ENCODE measurements around the gene FABP1. TPM values are rescaled to one million over a fixed set of nuclear protein-coding genes. Genes with fewer than 3 reads are reported as not detected.

The FABP1 gene
- polyA plus RNA-seq, 1 of the 3 experiments (the other 2 are of a cell fraction) = not detected

GRCh38 chr2:88127638-88127887, 299 bp downstream of the FABP1 start (continued):
- TF ChIP-seq, protein P1, sequence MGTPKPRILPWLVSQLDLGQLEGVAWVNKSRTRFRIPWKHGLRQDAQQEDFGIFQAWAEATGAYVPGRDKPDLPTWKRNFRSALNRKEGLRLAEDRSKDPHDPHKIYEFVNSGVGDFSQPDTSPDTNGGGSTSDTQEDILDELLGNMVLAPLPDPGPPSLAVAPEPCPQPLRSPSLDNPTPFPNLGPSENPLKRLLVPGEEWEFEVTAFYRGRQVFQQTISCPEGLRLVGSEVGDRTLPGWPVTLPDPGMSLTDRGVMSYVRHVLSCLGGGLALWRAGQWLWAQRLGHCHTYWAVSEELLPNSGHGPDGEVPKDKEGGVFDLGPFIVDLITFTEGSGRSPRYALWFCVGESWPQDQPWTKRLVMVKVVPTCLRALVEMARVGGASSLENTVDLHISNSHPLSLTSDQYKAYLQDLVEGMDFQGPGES (IDR thresholded peaks at IDR 0.05; ENCODE audit: low read depth, low read length) = no peak

DNA sequence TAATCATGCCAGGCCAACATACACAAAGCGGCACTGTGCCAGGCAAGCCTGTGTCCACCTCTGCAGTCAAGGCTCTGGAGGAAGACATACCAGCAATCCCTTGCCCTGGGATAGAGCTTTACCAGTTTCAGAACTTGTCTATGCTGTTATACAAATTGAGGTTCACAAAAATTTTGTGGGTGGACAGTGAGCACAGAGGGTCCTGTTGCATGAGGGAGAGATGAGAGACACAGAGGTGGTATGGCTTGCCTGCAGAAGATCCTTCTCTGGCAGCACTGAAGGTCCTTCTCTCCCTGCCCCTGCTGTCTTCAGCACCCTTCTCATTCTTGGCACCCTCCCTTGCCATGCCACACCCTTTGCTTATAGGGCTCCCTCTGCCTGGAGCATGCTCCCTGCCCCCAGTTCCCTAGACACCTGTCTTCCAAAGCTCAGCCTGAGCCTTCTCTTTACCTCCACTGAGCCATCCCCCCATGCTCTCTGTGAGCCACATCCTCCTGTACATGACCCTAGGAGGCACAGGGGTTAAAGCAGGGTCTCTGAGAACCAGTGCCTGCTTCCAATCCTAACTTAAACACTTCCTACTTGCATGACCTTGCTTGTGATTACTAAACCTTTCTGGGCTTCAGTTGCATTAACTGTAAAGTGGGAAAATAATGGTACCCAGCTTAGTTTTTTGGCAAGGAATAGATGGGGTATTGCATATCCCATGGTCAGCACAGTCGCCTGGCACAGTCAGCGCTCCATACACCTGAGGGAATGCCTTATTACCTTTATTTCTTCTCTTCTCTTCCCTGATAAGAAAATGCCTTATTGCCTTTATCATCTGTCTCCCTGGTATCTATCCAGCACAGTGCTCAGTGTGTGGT, 857 bp downstream of the FABP1 start:
- 31% methylated on average over 3 of the region's 3 CpGs for WGBS (ENCODE audit: low lambda C conversion rate)
- H3K9ac ChIP-seq = no peak overlapping the region
- no peaks in the 10 kb centered on the region for H4K20me1 ChIP-seq (ENCODE audit: insufficient read depth)
- no peaks in the 10 kb centered on the region for H3K36me3 ChIP-seq (replicated peaks in 1 of 2; ENCODE audit: control insufficient read depth in 1 of 2, insufficient read depth in 2 of 2, low read length in 1 of 2)
- POLR2A ChIA-PET = no interaction called here
- H2AFZ ChIP-seq (ENCODE audit: low read depth) = no peak overlapping the region
- H3K9me3 ChIP-seq = no peaks in the 10 kb centered on the region
- no peaks in the 10 kb centered on the region for H3K4me1 ChIP-seq (ENCODE audit: control insufficient read depth in 1 of 2, insufficient read depth in 2 of 2, low read depth in 1 of 2, low read length in 1 of 2)
- no peaks in the 10 kb centered on the region for H3F3A ChIP-seq (replicated peaks; ENCODE audit: insufficient read depth)
- no peak overlapping the region for H3K27ac ChIP-seq (ENCODE audit: low read depth in 2 of 2, low read length in 1 of 2)
- H3K79me2 ChIP-seq (ENCODE audit: insufficient read depth) = no peaks in the 10 kb centered on the region
- no peaks in the 10 kb centered on the region for H3K27me3 ChIP-seq (ENCODE audit: insufficient read depth)
- DNase-seq = no peak
- CTCF ChIA-PET = interaction anchor here (1.2 kb wide), 1 partner anchor 11 kb away, joined by 3 read pairs; no protein-coding TSS in a partner anchor
- H3K9me2 ChIP-seq = no peaks in the 10 kb centered on the region
- H3K4me3 ChIP-seq (ENCODE audit: low read depth in 2 of 2, low read length in 1 of 2) = no peak overlapping the region
- TF ChIP-seq GATA2 (CRISPR knock-in tag; IDR thresholded peaks at IDR 0.05) (no peak), RCOR1 (IDR thresholded peaks at IDR 0.05; ENCODE audit: low read length) (no peak), FOSL2 (IDR thresholded peaks at IDR 0.05; ENCODE audit: borderline replicate concordance, low read depth) (no peak), MEF2A (IDR thresholded peaks at IDR 0.05; ENCODE audit: borderline replicate concordance, low read depth) (no peak), YY1 (IDR thresholded peaks at IDR 0.05; ENCODE audit: low read depth) (no peak), CHD2 (IDR thresholded peaks at IDR 0.05; ENCODE audit: low read length, partially characterized antibody) (no peak)
- TF ChIP-seq, protein P2, sequence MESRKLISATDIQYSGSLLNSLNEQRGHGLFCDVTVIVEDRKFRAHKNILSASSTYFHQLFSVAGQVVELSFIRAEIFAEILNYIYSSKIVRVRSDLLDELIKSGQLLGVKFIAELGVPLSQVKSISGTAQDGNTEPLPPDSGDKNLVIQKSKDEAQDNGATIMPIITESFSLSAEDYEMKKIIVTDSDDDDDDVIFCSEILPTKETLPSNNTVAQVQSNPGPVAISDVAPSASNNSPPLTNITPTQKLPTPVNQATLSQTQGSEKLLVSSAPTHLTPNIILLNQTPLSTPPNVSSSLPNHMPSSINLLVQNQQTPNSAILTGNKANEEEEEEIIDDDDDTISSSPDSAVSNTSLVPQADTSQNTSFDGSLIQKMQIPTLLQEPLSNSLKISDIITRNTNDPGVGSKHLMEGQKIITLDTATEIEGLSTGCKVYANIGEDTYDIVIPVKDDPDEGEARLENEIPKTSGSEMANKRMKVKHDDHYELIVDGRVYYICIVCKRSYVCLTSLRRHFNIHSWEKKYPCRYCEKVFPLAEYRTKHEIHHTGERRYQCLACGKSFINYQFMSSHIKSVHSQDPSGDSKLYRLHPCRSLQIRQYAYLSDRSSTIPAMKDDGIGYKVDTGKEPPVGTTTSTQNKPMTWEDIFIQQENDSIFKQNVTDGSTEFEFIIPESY (IDR thresholded peaks at IDR 0.05; ENCODE audit: borderline replicate concordance, low read depth) = no peak
- TF ChIP-seq, protein P3, sequence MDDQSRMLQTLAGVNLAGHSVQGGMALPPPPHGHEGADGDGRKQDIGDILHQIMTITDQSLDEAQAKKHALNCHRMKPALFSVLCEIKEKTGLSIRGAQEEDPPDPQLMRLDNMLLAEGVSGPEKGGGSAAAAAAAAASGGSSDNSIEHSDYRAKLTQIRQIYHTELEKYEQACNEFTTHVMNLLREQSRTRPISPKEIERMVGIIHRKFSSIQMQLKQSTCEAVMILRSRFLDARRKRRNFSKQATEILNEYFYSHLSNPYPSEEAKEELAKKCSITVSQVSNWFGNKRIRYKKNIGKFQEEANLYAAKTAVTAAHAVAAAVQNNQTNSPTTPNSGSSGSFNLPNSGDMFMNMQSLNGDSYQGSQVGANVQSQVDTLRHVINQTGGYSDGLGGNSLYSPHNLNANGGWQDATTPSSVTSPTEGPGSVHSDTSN (IDR thresholded peaks at IDR 0.05) = no peak
- TF ChIP-seq, protein P1 (IDR thresholded peaks at IDR 0.05; ENCODE audit: low read depth, low read length) = no peak
- TF ChIP-seq, protein P4, sequence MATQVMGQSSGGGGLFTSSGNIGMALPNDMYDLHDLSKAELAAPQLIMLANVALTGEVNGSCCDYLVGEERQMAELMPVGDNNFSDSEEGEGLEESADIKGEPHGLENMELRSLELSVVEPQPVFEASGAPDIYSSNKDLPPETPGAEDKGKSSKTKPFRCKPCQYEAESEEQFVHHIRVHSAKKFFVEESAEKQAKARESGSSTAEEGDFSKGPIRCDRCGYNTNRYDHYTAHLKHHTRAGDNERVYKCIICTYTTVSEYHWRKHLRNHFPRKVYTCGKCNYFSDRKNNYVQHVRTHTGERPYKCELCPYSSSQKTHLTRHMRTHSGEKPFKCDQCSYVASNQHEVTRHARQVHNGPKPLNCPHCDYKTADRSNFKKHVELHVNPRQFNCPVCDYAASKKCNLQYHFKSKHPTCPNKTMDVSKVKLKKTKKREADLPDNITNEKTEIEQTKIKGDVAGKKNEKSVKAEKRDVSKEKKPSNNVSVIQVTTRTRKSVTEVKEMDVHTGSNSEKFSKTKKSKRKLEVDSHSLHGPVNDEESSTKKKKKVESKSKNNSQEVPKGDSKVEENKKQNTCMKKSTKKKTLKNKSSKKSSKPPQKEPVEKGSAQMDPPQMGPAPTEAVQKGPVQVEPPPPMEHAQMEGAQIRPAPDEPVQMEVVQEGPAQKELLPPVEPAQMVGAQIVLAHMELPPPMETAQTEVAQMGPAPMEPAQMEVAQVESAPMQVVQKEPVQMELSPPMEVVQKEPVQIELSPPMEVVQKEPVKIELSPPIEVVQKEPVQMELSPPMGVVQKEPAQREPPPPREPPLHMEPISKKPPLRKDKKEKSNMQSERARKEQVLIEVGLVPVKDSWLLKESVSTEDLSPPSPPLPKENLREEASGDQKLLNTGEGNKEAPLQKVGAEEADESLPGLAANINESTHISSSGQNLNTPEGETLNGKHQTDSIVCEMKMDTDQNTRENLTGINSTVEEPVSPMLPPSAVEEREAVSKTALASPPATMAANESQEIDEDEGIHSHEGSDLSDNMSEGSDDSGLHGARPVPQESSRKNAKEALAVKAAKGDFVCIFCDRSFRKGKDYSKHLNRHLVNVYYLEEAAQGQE (IDR thresholded peaks at IDR 0.05; ENCODE audit: low read depth, low read length) = no peak
- TF ChIP-seq, protein P5, sequence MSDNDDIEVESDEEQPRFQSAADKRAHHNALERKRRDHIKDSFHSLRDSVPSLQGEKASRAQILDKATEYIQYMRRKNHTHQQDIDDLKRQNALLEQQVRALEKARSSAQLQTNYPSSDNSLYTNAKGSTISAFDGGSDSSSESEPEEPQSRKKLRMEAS (IDR thresholded peaks at IDR 0.05; ENCODE audit: low read depth) = no peak
- TF ChIP-seq, protein P6, sequence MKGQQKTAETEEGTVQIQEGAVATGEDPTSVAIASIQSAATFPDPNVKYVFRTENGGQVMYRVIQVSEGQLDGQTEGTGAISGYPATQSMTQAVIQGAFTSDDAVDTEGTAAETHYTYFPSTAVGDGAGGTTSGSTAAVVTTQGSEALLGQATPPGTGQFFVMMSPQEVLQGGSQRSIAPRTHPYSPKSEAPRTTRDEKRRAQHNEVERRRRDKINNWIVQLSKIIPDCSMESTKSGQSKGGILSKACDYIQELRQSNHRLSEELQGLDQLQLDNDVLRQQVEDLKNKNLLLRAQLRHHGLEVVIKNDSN (IDR thresholded peaks at IDR 0.05; ENCODE audit: borderline replicate concordance, low read depth) = no peak
- no peak overlapping the region for H3K4me2 ChIP-seq

Measured in SK-N-SH (cell line).